Activated CD4-positive, CD25-positive, alpha-beta regulatory T cell treated with anti-CD3 and anti-CD28 coated beads, Interleukin-2, amount 50 U/mL, for 72 hours (primary cell): ENCODE measurements around the gene SMIM15.

Source experiments
- DNase-seq: peaks from one replicate; pipeline ENCODE4 v3.0.0; 2021

SMIM15 gene

DNA sequence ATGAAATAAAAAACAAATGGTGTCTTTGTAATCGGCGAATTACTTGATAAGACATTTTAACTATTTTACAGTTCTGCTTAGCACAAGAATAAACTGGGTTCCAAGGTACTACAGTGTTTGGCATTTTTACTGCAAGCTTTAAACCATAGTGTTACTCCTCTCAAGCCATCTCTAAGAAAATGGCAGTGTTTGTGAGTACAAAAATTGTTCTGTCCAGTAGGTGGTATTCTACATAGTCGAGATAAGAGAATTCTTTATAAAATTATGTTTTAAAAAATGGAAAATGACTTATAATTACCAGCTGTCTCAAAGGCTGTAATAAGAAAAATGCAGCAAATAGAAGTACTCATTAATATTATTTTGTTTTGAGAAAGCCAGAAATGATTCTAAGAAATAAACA, 3.2 kb downstream of the SMIM15 start:
- no peak for DNase-seq

DNA sequence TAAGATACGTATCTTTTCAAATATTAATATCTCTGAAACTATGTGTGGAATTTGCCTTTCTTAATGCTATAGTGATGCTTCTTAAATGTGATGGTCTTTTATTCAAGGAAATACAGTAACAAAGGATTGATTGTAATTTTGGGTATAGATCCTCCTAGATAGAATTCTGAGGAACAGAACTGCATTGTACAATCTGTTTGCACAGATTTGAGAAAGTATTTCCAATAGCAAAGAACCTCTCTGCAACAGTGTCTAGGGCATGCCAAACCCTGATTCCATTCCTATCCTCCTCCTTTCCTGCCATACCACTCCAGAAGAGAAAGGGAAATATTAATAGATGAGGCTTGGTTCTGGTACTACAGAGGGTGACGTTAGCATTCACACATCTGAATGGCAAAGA, 10.4 kb downstream of the SMIM15 start:
- no peak for DNase-seq

DNA sequence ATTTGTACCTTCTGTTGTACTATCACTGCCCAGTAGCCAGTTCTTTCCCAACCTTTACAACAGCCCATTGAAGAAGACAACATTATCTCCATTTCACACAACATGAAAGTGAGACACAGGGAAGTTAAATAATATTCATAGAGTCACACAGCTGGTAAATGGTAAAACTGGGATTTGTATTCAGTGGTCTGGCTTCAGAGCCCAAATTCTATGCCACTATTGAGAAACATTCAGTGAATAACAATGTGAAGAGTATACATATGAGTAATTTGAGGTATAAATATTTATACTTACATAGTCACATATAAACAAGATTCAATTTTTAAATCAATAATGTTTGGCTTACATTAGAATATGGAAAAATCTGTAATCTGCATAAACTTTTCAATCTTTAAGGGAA, 13.8 kb downstream of the SMIM15 start:
- no peak for DNase-seq

DNA sequence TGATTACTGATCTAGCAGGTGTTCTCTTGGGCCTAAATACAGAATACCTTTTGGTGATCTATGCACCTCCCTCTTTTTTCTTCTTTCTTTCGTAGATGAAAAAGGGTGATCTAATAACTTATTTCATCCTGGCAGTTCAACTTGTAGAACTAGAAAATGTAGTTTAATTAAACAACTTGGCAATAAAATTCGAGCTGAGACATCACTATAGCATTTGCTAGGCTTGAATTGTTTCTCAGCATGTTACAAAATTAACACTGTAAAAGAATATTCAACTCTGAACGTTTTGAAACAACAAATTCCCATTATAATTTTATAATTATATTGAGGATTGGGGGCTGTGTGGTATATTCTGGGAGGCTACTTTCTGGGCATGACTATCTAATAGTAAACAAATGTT, 19.5 kb downstream of the SMIM15 start:
- no peak for DNase-seq

DNA sequence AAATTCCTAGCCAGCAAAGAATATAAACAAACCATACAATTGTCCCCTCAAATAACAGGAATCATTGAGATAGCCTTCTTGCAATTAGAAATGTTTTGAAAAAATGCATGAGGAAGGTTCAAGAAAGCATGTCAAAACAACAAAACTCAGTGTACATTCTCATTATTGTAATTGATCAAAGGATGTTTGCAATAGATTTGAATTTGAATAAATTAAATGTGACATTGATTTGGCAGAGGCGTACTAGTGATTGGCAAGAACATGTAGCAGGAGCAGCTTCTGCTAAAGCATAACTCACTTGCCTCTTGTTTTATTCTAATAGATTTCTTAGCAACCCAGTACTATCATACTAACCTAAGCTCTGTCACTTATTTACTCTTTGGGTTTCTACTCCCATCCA, 19.9 kb downstream of the SMIM15 start:
- no peak for DNase-seq

DNA sequence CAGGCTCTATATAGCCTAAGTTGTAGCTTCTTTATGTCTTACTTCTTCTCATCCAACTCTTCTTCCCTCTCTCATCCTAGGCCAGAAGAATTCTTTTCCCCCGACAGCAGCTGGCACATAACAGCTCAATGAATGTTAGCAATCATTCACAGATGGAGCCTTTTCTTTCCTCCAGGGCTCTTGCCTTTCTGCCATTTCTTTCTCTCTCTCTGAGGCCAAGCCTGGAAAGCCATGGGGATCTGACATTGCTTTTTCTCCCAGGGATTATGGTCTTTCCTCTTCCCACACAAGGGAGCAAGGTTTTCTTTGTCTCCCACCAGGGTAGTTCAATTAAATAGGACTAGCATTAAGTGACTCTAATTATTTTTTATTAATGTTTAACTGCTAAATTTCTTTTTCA, 20.5 kb downstream of the SMIM15 start:
- DNase-seq, result no peak

DNA sequence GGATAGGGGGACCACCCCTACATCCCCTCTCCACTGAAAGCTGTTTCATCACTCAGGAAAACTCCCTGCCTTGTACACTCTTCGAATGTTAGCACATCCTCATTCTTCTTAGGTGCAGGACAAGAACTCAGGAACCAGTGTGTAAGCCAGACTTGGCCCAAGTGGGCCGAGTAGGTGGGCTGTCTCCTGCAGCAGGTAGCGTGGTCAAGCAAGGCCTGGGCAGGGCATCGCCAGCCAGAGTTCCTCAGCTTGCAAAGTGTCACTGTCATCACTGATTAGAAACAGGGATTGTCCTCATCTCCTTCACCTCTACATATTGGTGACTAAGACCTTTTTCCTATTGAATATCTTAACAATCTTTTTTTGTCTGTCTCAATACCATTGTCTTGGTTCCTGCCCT, 22.3 kb downstream of the SMIM15 start:
- DNase-seq, result no peak

DNA sequence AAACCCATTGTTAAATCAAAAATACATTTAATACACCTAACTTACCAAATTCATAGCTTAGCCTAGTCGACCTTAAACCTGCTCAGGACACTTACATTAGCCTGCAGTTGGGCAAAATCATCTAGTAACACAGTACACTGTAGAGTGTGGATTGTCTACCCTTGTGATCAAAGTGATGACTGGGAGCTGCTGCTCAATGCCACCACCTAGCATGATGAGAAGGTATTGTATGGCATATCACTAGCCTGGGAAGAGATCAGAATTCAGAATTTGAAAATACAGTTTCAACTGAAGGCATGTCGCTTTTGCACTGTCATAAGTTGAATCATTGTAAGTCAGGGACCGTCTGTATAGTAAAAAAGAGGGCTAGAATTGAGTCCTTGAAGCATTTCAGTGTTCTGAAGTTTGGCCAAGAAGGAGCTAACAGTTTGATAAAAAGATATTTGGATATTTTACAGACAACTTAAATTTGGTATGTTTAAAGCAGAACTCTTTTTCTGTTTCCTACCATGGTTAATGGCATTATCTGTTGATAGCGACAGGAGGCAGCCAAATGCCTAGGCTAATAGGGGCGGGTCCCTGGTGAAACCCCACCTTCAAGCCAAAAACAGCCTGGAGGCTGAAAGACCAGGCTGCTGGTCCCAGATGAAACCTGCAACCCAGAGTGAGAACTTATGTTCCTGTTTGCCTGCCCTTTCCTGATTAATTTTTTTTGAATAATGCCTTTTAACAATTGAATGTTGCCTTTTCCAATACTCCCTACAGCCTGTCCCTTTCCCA, 23.0 kb downstream of the SMIM15 start:
- no peak for DNase-seq

DNA sequence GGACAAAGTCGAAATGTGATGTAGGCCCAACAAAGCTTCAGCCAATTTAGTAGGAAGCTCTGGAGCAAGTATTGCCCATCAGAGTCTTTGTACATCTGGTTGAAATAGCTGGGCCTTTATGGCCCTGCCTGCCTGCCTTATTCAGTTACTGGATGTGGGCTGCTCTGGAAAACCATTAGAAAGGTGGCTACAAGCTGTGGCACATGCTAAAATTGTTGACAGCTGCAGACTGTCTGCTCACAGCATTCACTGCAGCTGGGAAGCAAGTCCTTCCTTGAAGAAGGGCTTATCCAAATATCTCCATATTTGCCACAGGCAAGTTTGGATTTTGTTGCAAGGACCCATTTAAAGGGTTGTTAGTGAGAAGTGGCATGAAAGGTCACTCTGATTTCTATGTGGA, 24.4 kb downstream of the SMIM15 start:
- no peak for DNase-seq

DNA sequence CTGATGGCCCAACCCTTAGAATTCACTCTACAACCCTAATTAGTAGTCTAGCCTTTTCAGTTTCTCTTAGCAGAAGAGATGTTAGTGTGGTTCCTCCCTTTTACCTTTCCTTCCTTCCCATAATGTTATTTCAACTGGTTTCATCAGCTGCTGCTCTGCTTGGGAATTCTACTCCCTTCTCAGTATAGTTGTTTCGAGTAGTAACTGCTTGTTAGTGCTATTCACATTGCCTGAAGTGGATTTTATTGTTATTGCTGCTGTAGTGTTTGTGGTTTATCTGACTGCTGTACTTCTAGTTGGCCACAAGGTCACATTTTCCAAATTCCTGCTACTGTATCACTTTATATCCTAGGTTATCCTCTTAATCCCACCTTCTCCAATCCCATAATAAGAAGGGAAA, 29.7 kb downstream of the SMIM15 start:
- no peak for DNase-seq

DNA sequence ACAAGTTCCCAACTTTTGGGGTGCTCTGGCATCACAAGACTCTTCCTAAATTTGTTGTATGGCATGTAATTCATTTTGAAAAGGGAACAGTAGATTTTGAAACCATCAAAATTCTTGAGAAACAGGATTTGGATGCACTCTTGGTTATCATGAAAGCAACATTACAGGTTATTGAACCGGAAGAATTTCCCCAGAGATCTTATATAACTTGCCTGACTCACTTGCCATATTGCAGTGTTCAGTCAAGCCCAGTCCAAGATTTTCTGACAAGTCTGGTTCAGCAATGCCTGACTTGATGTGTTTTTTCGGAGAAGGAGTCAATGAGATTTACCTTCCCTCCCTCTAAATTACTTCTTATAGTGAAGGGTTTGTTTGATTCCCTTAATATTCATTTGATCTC, 32.0 kb downstream of the SMIM15 start:
- DNase-seq, result no peak

DNA sequence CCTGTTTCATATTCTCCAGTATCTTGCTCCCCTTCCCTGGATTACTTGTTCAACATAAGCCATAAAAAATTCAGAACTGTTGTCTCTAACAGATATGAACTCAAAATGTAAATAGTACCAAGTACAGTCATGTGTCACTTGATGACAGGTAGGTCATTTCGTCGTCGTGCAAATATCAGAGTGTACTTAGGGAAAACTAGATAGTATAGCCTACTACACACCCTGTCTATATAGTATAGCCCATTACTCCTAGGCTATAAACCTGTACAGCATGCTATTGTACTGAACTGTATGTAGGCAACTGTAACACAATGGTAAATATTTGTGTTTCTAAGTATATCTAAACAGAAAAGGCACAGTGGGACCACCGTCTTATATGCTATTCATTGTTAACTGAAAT, 39.1 kb downstream of the SMIM15 start:
- DNase-seq, result no peak

DNA sequence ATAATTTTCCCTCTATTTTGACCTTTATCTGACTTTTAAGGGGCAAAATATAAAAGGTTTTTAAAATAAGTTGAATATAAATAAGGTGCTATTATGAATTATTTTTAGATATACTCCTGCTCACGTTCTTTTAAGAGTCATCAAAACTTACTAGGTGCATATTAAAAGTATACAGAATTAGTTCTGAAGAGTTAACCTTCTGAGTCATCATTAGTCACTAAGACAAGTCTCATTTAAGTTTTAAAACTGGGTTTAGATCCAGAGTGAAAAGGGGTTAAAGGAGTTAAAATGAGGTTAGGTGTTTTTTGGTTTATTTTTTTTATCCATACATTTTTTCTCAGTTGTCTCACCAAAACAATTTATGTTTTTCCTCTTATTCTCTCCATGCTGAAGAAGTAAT, 41.7 kb downstream of the SMIM15 start:
- no peak for DNase-seq

DNA sequence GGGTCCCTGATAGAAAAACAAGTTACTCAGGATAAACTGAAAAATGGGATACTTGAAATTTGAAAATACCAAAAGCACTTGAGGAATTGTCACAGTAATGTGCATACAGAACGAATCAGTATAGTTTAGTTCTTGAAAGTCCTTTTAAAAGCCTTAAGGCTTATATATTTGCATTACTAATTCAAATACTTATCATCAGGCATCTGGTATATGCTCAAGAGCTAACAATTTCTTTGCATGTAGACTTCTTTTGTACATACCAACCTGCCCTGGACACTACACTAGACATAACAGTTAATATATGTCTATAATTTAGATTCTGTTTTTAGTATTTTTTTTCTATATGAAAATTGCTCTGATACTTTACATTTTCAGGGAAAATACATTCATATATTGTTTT, 43.2 kb downstream of the SMIM15 start:
- no peak for DNase-seq

DNA sequence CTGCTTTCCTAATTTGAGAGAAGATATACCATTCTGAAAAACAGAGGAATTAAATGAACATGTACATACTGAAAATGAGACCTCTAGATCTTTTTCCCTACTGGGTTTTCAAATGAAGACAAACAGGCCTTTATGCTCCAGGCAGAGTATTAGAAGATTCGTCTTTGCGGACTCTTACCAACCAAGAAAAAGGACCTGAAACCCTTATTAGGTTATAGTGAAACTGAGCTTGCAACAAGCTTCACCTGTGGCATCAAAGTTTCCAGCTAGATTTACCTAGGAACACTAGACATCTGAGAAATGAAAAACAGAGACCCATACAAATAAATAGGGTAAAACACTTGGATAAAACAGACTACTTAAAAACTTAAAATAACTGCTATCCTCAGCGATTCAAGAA, 46.3 kb downstream of the SMIM15 start:
- no peak for DNase-seq

DNA sequence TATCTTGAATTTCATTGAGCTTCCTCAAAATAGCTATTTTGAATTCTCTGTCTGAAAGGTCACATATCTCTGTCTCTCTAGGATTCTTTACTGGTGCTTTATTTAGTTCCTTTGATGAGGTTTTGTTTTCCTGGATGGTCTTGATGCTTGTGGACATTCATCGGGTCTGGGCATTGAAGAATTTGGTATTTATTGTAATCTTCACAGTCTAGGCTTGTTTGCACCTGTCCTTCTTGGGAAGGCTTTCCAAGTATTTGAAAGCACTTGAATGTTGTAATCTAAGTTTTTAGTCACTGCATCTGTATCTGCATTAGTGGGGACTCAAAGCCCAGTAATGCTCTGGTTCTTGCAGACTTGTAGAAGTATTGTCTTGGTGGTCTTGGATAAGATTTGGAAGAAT, 47.8 kb downstream of the SMIM15 start:
- DNase-seq, result no peak
